ENCODE measurements around the gene DLX3. TPM values are rescaled to one million over a fixed set of nuclear protein-coding genes. Genes with fewer than 3 reads are reported as not detected.

The DLX3 gene
- total RNA-seq, 1 experiment from 2014 or later, result 1.2 TPM

GRCh38 chr17:49980703-49981197 is 14.3 kb downstream of the DLX3 start:
- Histone ChIP-seq H3K23ac (ENCODE audit: insufficient read length, low read depth, low read length) (no peak overlapping the region), H3K4me1 (ENCODE audit: insufficient read depth, low read length) (peaks cover 3% of the 10 kb centered on the region), H3K27me3 (ENCODE audit: insufficient read depth, low read length) (peaks cover 4% of the 10 kb centered on the region; the same call in 1 of the 2 replicates), H3K23me2 (ENCODE audit: insufficient read length, low read depth, low read length, poor library complexity, severe bottlenecking) (no peaks in the 10 kb centered on the region), H3K79me2 (ENCODE audit: insufficient read depth, low read length) (no peaks in the 10 kb centered on the region), H3K27ac (ENCODE audit: insufficient read length, low read depth, low read length) (no peak overlapping the region), H3K4me2 (ENCODE audit: insufficient read depth, insufficient read length, low read length) (no peak overlapping the region), H4K8ac (replicated peaks; ENCODE audit: insufficient read length, low read depth, low read length) (no peak overlapping the region), H3K14ac (ENCODE audit: insufficient read depth, low read length) (no peak overlapping the region), H3K9ac (ENCODE audit: extremely low read depth, insufficient read length, low read length) (no peak overlapping the region), H2BK5ac (ENCODE audit: insufficient read length, low read length) (no peak overlapping the region), H2BK15ac (ENCODE audit: low read depth, low read length) (no peak overlapping the region), H3K18ac (ENCODE audit: insufficient read length, low read depth, low read length) (no peak overlapping the region), H3K9me3 (ENCODE audit: control insufficient read depth, low read depth, low read length) (no peaks in the 10 kb centered on the region), H3K56ac (ENCODE audit: insufficient read length, low read depth, low read length) (no peak overlapping the region), H2AK5ac (ENCODE audit: insufficient read length, low read length) (no peak overlapping the region), H4K5ac (ENCODE audit: insufficient read length, low read depth, low read length) (no peak overlapping the region), H3K4ac (ENCODE audit: low read depth, low read length) (no peak overlapping the region), H2BK12ac (ENCODE audit: insufficient read length, low read depth, low read length) (no peak overlapping the region), H3T11ph (ENCODE audit: low read length) (no peak overlapping the region), H2BK20ac (ENCODE audit: low read depth, low read length, poor library complexity, severe bottlenecking) (no peak overlapping the region), H4K20me1 (ENCODE audit: control insufficient read depth, insufficient read depth, insufficient read length) (no peaks in the 10 kb centered on the region), H3K79me1 (ENCODE audit: insufficient read depth, low read depth, low read length, poor library complexity, severe bottlenecking) (no peaks in the 10 kb centered on the region), H4K91ac (ENCODE audit: insufficient read length, low read depth, low read length) (no peak overlapping the region), H2BK120ac (ENCODE audit: low read depth, low read length, poor library complexity, severe bottlenecking) (no peak overlapping the region), H2AFZ (ENCODE audit: low read length) (no peak overlapping the region)
- H3K4me1 Mint-ChIP-seq, result peaks cover 36 to 74% of the 10 kb centered on the region in 2 experiments
- H3K27ac Mint-ChIP-seq, result peak overlapping the region in 1 of 3 experiments; percentile 46; a peak in 2 of 7 replicates
- peak overlapping the region in 1 of 2 experiments; percentile 8; a peak in 1 of 5 replicates for H3K4me3 Mint-ChIP-seq
- H3K9me3 Mint-ChIP-seq, result peaks cover 0 to 3% of the 10 kb centered on the region in 2 experiments; a peak in 1 of 5 replicates
- WGBS (ENCODE audit: extremely low coverage, insufficient read length, low lambda C conversion rate), result no CpG with 5 or more reads among the region's 7 CpGs
- H3K27me3 Mint-ChIP-seq (ENCODE audit: low read depth), result peaks cover 98% of the 10 kb centered on the region
- peak; percentile 97 for DNase-seq
- H3K36me3 Mint-ChIP-seq (ENCODE audit: insufficient read depth in 1 of 3, low read depth in 3 of 3), result no peaks in the 10 kb centered on the region; a peak in 1 of 7 replicates
- no peak for TF ChIP-seq CTCF (conservative IDR thresholded peaks at IDR 0.05)
